Jurkat, Clone E6-1 (cell line): ENCODE results near the gene RIPOR2.
A peak's percentile ranks its signal among the peaks of the same experiment; 100 is the strongest.
"Not testable (repeated sequence)": the region's sequence is repeated elsewhere in the genome, so short reads cannot be mapped to it uniquely, and the experiment has no call there.

Experiments
- DNase-seq: peaks from one replicate; pipeline ENCODE4 v3.0.0-alpha.2; 2011; ENCODE audit warnings: low read depth, low spot score
- H3K4me3 ChIP-seq: 2 replicates; pipeline ENCODE4 v1.5.1; 2011; ENCODE audit warnings: mild to moderate bottlenecking, low read length, control low read depth, moderate library complexity

RIPOR2 gene

DNA sequence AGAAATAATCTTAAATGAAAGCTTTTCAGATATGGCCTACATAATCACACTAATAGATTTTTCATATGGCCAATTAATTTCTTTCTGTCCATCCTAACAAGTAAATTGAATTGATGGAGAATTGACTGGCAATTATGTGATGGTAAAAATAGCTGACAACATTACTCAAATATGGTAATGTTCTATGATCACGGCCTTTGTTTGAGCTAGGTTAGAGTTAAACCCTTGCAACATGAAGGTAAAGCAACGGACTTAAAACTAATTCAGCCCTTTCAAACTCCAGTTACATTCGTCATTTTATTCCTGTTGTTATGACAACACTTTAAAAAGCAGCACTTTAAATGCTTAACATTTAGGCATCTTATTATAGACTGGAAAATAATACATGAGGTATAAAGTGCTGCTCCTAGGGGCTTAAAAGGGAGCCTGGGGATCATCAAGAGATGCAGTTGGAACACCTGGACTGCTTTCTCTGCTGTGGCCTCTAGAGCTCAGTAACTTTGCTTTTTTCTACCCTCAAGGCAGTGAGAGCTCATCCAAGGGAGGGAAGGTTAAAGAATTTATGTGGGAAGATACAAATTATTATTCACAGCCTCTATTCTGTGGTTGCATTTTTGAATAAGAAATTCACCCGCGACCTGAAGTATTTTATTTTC is 46.9 kb downstream of the RIPOR2 start:
- H3K4me3 ChIP-seq = no peak overlapping the region

DNA sequence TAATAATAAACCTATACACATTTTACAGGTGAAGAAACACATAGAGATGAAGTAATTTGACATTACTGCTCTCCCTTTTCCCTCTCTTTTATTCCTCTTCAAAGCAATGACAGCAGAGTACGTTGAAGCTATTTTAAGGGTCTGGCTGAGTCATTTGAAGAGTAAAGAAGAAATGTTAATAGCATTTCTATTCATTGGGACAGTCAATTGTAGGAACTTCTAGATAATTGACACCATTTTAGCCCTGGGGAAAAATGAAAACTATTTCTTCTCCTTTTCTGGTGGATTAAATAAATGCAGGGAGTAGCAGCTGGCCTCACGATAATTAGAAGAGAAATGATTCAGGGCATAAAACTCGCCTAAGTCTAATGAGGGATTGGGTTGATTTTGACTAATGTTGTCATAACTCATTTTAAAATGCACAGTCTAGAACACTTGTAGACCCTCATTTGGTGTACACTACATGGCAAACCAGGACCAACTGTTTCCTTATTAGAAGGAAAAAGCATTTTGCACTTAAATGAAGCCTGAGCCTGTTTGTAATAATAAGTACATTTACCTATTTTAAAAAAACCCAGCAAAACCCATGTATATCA is 48.1 kb downstream of the RIPOR2 start:
- no peak overlapping the region for H3K4me3 ChIP-seq
- no peak for DNase-seq

More for the DNA sequence above, 46.9 kb downstream of the RIPOR2 start:
- DNase-seq = peak; percentile 32

DNA sequence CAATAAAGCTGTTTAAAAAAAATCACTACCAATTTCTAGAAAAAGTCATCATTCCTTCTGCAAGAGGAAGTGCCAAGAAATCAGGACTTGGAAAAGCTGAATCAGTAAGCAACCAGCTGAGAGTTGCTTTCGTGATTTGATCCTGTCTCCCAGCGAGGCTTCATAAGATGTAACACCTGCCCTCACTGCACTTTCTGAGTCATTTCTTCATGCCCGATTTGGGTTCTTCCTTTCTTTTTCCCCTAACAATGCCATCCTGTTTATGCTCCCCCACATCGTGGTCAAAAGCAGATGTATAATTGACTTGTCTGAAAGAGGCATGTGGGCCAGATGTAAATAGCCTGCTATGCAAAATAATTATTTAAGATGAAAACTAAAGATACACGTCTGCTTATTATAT is 52.1 kb downstream of the RIPOR2 start:
- no peak for DNase-seq
- no peak overlapping the region for H3K4me3 ChIP-seq

DNA sequence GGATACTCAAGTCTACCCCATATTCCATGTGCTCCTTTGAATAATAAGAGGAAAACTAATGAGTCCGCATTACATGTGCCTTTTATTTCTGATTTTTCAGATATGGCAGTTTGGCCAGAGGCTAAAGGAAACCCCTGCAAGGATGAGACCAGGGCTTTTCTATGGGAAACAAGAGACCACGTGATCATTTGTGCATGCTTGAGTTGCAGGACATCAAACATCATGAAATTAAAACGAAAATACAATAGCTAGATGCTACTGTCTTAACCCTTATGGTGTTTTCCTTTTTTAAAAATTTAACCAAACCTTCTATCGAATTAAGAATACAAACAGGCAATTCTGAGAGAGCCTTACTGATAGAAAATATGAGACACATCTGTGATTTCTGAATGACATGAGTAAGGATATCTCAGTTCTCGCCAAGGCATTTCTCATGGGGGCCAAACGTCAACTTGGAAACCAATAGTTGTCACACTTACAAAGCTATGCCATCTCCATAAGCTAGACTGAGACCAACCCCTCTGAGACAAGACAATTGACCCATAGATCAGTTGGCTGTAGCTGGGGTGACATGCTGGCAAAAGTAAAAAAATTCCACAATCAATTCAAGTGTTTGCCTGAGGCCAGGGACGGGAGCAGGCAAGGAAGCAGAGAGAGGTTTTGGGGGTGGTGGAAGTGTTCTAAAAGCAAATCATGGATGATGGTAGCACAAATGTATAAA is 52.8 kb downstream of the RIPOR2 start:
- no peak overlapping the region for H3K4me3 ChIP-seq
- DNase-seq = no peak

DNA sequence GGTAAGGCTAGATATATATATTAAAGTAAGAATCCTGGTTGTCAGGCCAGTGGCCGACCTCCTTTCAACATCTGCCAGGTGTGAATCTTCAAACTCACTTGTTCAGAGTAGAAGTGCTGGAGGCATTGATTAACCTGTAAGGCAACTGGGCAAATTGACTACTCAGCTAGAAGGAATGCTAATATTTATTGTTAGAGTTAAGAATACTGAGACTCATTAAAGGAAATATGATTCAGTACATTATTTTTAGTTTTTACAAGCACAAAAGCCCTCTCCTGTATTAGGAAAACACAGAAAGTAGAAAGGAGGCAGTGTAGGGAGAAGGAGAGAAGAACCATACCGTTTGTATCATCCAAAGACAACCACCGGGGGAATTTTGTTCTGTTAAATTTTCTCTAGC is 53.5 kb downstream of the RIPOR2 start:
- DNase-seq = no peak

DNA sequence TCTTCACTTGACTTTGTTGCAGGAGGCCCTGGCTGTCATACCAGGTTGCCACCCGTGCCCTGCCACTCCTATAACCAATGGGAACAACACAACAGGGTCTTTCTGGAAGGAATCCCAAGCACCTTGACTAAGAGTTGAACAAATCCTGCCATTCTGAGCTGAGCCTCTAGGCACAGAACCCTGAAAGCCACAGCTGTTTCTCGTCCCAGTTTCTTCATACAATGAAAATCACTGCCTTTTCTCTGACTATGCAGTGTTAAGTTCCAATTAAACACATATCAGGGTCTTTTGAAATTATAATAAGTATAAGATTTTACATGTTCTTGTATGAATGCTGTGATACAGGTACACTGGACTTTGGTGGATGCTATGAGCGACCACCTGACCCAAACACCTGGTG is 54.4 kb downstream of the RIPOR2 start:
- no peak for DNase-seq
- no peak overlapping the region for H3K4me3 ChIP-seq

More for the DNA sequence above, 53.5 kb downstream of the RIPOR2 start:
- no peak overlapping the region for H3K4me3 ChIP-seq

DNA sequence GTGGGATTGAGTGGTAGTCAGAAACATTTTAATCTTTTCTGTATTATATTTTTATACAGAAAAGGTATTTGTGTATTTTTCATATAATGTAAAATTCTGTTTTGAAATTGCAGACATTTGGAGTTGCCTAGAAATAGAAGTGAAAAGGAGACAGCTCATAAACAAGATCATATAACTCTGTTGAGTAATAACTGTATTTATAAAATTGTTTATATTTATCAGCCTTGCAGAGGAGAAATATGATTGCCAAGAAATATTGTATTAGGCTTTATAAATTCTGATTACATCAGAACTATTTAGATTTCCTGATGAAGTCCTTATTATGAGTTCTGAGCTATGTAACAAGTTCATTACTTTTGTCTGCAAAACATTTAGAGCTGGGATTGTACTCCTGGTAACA is 55.3 kb downstream of the RIPOR2 start:
- no peak for DNase-seq
- H3K4me3 ChIP-seq = no peak overlapping the region

DNA sequence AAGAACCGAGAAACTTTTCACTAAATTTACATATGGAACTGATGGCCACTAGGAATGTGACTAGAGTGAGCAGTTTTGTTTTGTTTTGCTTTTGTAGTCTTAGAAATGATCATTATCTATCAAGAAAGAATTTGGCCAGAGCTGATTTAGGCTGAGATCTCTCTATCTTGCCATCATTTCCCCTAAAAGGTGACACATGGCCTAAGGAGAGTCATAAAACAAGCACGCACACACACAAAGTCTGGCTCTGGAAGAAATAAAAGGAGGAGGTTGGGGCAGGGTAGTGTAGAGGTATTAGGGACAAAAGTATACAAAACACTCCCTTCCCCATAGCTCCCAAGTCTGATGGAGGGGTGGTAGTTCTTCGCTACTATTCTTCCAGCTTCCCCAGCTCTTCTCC is 56.4 kb downstream of the RIPOR2 start:
- H3K4me3 ChIP-seq = no peak overlapping the region
- DNase-seq = no peak

DNA sequence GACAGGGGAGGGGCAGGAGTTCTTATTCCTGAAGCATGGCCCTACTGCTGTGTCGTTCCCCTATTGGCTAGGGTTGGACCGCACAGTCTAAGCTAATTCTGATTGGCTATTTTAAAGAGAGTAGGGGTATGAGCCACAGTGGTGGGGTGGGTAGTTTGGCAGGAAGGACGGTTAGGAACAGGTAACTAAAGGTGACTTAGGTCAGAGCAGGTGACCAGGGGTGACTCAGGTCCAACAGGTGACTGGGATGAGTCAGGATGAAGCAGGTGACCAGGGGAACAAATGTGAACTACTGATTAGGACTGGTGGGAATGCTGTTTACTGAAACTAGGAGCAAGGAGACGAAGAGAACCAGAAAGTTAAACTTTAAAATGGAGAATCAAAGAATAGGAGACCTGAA is 58.0 kb downstream of the RIPOR2 start:
- H3K4me3 ChIP-seq, DNase-seq: not testable (repeated sequence)

DNA sequence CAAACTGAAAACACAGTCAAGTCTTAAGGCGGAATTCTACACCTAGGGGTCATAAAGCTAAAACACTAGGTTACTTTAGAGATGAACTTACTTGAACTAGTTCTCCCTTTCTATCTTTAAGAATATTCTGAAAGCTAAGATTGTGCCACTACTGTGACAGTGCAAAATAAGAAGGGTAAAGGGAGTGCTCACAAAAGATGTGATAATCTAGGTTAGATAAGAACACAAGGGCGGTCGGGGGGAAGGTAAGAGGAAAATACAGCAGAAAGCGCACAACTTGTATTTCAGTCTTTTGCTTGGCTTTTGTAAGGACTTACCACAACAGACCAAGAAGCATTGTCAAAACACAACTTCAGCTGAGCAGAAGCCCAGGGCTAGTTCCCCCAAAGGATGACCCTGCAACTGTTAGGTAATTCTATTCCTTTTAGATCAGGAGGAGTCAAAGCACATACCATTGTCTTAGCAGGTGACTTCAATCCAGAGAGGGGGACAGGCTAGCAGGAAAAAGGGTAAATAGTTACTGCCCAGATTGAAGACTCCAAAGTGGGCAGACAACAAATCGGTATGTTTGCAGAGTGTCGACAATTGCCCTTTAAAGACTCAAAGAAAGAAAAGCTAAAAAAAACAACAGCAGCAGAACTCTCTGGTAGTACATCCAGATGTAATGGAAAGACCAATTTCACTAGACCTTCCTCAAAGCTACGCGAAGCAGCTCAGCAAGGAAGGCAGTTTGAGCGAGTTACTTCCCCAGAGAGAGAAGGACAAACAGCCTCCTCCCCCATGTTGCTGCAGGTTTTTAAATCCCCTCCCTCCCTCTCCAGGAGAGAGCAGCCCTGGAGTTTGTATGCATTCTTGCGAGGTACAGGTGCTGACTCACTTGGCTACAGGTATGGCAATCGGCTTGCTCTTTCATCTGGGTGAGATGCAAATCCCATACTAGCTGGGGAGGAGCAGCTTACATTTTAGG is 59.0 kb downstream of the RIPOR2 start:
- H3K4me3 ChIP-seq = no peak overlapping the region
- no peak for DNase-seq

DNA sequence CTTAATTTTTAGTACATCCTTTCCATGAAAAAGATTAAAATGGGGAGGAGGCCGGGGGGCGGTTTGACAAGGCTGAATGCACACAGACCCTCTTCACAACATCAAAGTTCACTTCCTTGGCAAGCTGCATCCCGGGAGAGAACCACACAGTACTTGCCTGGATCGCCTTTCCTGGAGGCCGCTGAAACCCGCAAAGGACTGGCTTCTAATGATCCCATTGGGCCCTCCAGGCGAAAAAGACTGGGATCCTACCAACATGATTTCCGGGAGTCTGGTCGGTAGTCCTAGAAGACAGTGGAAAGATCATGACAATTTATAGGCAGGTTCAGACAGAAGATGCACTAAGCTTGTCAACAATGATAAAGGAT is 60.2 kb downstream of the RIPOR2 start:
- no peak for DNase-seq
- no peak overlapping the region for H3K4me3 ChIP-seq

DNA sequence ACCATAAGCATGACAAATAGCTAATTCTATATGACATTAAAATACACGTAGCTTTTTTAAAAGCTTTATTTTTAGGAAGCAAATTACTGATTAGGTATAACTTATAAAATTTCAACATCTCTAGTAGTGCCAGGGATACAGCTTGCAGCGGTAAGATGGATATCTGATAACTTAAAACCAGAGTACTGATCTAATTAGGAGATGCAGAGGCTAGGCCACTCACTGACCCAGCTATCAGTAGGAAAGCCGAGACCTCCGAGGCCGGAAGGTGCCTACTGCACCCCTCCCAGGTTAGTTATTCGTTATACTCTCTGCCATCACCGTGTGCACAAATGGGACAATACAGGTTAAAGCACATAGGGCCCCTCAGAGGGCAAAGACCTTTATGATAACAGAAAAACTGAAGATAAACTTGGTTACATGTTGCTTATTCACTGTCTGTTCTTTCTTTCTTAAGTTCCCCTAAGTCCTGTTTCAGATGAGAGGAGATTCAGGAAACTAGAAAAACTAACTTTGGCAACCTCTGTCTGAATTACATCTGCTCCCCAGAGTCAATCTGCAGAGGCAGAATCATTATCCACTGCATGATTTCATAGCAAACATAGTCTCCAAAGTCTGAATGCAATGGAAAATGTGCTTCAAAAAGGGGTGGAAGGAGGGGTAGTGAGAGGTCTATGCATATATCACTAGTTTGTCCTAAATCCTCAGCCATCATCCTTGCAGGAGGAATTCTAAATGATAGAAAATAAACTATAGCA is 60.8 kb downstream of the RIPOR2 start:
- no peak overlapping the region for H3K4me3 ChIP-seq
- DNase-seq = no peak

DNA sequence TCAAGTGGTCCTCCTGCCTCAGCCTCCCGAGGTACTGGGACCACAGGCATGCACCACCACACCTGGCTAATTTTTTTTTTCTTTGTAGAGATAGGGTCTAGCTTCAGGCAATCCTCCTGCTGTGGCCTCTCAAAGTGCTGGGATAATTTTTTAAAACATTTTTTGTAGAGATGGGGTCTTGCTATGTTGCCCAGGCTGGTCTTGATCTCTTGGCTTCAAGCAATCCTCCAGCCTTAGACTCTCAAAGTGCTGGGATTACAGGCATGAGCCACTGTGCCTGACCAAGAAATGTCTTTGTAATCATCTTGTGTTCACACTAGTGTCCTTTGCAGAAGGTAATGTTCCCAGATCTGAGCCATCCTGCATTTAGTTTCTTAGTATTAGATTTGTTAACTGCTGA is 61.6 kb downstream of the RIPOR2 start:
- H3K4me3 ChIP-seq = no peak overlapping the region
- DNase-seq = no peak

DNA sequence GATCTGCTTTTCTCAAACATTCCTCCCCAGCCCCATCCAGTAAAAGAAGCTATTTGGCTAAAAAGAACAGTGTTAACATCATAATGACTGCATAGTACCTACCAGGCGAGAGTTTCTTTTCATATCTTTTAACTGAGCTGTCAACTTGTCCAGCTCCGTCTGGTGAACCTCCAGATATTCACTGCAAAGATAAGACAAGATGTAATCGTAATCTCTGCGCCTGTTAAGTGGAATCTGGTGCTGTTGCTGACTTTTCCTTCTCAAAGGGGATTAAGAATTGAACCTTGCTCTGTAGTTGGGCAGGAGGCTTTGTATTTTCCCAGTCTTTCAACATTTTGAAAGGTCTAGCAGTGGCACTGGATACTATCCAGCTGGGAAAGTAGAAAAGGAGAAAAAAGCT is 63.0 kb downstream of the RIPOR2 start:
- no peak overlapping the region for H3K4me3 ChIP-seq
- no peak for DNase-seq

DNA sequence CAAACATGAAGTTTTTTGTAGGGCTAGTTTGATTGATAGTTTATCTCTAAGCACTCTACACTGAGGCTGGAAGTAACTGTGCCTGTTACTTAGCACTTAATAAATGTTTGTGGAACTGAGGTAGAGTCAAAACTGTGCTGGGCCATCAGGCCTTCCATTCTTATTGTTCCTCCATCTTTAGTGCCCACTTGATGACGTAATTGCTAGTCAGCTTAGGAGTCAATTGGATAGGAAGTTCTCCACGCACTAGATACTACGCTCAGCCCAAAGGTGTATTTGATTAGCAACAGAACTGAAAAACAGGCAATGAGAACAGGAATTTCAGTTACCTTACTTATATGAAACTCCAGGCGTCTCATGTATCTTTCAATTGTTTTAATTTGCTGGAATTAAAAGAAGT is 67.0 kb downstream of the RIPOR2 start:
- no peak for DNase-seq
- H3K4me3 ChIP-seq = no peak overlapping the region

DNA sequence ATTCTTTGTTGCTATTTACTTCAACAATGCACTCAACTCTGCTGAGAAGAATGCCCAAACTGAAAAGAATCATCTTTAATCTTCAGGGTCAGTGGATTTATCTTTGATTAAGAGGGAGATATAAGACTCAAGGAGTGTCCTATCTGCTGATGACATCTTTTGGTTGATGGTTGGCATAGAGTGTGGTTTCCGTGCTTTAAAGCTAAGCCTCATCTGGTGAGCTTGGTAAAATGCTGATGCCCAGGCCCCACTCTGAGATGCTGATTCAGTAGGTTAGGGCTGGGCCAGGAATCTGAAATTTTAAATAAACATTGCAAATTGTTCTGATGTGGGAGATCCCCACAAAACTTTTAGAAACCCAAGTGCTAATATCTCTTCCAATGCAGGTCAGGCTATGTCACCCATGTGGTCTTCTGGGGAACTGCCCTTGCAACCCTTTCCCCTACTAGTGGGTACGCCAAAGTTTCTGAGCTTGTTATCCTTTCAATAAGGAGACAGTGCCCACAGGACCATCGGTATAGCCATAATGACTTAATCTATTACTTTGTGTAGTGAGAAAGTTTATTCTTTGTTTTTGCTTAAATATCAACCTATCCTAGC is 68.6 kb downstream of the RIPOR2 start:
- no peak for DNase-seq
- H3K4me3 ChIP-seq = no peak overlapping the region

DNA sequence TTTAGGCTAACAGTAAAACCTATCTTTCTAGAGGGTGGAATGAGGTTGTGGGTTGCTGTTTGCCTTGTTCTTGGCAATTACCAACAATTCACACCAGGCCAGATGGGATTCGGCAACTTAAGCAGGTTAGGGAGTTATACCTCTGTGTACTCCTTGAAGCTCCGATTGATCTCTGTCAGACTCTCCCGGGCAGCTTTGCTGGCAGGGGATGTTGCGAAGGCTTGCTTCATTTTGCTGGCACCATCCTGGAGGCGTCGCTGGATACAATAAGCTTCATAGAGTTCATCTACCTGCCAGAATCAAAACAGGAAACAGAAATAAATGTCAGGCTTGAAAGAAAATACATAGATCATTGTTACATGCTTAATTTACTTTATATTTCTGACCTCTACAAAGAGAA is 70.6 kb downstream of the RIPOR2 start:
- DNase-seq = no peak
- H3K4me3 ChIP-seq = no peak overlapping the region

DNA sequence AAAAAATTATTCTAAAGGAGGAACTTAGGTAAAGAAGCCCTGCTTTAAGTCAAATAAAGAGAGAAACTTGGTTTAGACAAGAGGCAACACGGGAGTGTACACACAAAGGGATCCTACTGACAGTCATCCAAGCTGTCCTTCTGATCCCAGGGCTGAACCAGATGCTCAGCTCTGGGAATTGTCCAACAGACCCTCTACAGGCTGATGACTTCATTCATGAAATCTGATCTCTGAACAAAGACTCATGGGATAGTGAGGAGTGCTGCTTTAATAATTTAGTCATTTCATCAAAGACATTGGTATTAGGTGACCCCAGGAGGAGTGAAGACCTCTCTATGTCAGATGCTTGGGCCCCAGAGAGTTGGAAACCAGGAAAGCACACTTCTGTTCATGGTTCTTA is 71.4 kb downstream of the RIPOR2 start:
- DNase-seq = no peak
- no peak overlapping the region for H3K4me3 ChIP-seq

DNA sequence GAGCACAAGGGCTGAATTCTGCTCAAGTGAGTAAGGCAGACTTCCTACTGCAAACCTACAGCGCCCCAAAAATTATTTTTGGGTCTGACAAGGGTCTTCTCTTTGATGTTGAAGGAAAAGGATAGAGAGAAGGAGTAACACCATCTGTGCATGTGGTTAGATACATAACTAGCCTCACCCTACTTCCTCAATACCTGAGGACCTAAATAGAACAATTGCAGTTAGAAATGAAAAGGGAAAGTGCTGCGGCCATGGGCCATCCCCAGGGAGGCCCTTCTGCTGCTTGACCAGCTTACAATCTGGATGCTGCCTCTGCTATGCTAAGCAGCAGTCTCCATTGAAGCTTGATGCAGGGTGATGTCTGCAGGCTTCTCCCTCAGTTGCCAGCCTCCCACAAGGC is 73.8 kb downstream of the RIPOR2 start:
- no peak for DNase-seq
- no peak overlapping the region for H3K4me3 ChIP-seq
